Loucy (cell line): ENCODE measurements around the gene CCT3.

Experiments used
- EZH2phosphoT487 ChIP-seq: fragments of 200-600 bp; IDR thresholded peaks from 2 replicates; pipeline ENCODE4 v1.6.1; 2018; ENCODE audit warnings: antibody characterized with exemption, mild to moderate bottlenecking, moderate library complexity, borderline replicate concordance
- TF ChIP-seq, protein P1 (sequence below): fragments of 200-600 bp; sonication (generic); conservative IDR thresholded peaks from 2 replicates; pipeline ENCODE4 v1.5.1; 2014; ENCODE audit warnings: mild to moderate bottlenecking, antibody characterized with exemption, low read length

DNA sequence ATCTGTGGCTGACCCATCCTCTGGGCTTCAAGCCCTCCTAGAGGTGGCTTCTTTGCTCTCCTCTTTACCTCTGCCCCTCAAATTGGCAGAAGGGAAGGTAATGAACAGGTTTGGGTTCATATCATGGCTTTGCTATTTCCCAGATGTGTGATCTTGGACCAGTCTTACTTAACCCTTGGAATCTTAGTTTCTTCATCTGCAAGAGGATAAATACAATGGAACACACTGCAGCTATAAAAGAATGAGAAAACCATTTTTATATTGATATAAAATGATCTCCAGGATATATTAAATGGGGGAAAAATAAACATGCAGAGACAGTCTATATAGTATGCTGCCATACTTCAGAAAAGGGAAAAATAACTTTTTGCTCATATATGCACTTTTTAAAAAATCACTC, 48.2 kb downstream of the CCT3 start:
- TF ChIP-seq, protein P1, sequence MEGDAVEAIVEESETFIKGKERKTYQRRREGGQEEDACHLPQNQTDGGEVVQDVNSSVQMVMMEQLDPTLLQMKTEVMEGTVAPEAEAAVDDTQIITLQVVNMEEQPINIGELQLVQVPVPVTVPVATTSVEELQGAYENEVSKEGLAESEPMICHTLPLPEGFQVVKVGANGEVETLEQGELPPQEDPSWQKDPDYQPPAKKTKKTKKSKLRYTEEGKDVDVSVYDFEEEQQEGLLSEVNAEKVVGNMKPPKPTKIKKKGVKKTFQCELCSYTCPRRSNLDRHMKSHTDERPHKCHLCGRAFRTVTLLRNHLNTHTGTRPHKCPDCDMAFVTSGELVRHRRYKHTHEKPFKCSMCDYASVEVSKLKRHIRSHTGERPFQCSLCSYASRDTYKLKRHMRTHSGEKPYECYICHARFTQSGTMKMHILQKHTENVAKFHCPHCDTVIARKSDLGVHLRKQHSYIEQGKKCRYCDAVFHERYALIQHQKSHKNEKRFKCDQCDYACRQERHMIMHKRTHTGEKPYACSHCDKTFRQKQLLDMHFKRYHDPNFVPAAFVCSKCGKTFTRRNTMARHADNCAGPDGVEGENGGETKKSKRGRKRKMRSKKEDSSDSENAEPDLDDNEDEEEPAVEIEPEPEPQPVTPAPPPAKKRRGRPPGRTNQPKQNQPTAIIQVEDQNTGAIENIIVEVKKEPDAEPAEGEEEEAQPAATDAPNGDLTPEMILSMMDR, result no peak
- TF ChIP-seq EZH2phosphoT487, result no peak
